Omental fat pad (tissue), 4 donors: ENCODE data around the gene GRN. TPM values are rescaled to one million over a fixed set of nuclear protein-coding genes. Genes with fewer than 3 reads are reported as not detected.

ENCODE experiments used
- ATAC-seq: fragments of 150-250 bp; one replicate; pipeline ENCODE4 v1.9.1; 2016; ENCODE audit warnings: mild to moderate bottlenecking, moderate library complexity; ENCODE audit not compliant: low FRiP score
- DNase-seq: peaks from one replicate; pipeline ENCODE4 v3.0.0-alpha.2; 2019; ENCODE audit warnings: low spot score
- CTCF ChIP-seq, 3 donors: fragments of 450-650 bp; IDR thresholded peaks; one replicate each; pipeline ENCODE4 v1.5.1; 2016 to 2017; ENCODE audit warnings: antibody characterized with exemption in 3 of 3, mild to moderate bottlenecking in 3 of 3, moderate library complexity in 2 of 3
- total RNA-seq, 4 donors: library from RNA; depleted of rRNA; stranded (reverse); fragments of >200 nt; gene quantifications; one replicate each; pipeline ENCODE4 v1.1.0, GENCODE V29; 2016

GRN gene
- total RNA-seq, 4 donors from 2014 or later: 275 to 379 (median 316) TPM

GRCh38 chr17:44380767-44381166 is 35.7 kb downstream of the GRN start:
- ATAC-seq: no peak
- TF ChIP-seq CTCF (IDR thresholded peaks at IDR 0.05): no peak
- DNase-seq: no peak

DNA sequence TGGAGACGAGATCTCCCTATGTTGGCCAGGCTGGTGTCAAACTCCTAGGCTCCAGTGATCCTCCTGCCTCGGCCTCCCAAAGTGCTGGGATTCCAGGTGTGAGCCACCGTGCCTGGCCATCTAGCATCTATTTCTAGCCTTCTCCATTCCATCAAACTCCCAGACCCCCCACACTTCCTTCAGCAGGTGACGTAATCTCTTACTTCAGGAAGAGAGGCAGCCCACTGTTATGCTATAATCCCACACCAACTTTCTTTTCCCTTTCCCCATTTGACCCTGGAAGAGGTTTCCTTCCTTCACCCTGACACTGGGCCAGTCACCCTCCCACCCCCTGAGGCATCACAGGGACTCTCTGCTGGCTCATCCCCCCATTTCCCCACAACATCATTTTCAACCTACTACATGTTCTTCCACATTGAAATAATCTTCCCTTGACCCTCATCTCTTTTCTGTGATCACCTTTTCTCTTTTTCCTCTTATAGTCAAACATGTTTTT is 36.8 kb downstream of the GRN start:
- DNase-seq (no peak), ATAC-seq (no peak)
- TF ChIP-seq CTCF (IDR thresholded peaks at IDR 0.05): no peak

- ATAC-seq (no peak), DNase-seq (no peak)
- no peak for TF ChIP-seq CTCF (IDR thresholded peaks at IDR 0.05)
These were observed 37.8 kb downstream of the GRN start for GRCh38 chr17:44382917-44383316.

DNA sequence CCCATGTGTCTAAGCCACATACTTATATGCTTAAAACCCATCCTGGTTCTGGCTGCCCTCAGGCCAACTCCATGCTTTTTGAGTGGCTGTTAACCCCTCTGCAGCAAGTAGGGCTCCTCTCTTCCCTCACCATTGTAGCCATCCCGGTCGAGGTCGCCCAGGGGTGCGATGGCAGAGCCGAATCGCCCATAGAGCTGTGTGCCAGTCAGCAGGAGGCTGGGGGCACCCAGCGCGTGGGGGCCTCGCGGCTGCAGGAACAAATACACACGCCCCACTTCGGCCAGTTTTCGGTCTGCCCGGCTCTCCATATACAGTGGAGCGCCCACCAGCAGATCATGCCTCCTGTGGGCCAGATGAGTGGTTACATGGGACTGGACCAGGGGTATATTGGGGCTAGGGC is 38.3 kb downstream of the GRN start:
- ATAC-seq: no peak
- no peak for TF ChIP-seq CTCF (IDR thresholded peaks at IDR 0.05)
- DNase-seq: no peak

DNA sequence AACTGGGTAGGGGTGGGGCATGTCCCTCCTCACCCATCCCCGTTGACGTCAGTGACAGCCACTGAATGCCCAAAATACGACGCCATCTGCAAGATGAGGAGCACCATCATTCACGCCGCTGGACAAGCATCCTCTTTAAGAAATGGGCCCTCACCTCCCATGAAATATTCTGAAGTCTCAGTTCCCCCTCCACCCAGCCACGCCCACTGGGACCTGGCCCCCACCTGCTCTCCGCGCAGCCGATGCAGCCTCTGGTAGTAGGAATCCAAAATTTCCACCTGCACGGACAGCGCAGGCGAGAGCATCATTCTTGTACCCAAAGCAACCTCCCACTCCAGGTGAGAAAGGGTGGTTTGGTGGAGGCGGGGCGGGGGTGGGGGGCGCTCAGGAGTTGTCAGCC is 38.8 kb downstream of the GRN start:
- TF ChIP-seq CTCF (IDR thresholded peaks at IDR 0.05): no peak
- ATAC-seq (no peak), DNase-seq (no peak)

DNA sequence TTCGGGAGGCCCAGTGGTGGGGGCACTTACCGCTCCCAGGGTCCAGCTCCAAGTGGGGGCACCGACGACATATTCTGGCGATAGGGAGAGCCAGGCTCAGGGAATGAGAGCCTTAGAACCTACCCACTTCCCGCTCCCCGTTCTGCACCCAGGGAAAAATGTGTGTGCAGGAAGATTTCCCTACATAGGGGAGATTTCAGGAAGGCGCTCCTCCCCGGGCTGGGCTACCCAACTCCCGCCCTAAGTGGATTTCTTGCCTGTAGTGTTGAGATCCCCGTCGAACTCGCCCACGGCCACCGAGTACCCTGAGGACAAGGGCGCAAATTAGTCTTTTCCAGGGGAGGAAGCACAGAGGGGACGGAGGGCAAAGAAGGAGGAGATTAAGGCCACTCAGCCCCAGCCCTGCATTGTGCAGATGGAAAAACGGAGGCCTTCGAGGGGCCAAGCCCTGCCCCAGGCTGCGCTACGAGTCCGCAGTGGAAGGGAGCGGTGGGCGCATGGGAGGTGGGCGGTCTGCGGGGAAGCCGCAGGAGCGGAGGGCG is 39.2 kb downstream of the GRN start:
- DNase-seq (no peak), ATAC-seq (no peak)
- no peak for TF ChIP-seq CTCF (IDR thresholded peaks at IDR 0.05)

GRCh38 chr17:44384823-44385286 is 39.8 kb downstream of the GRN start:
- DNase-seq (no peak), ATAC-seq (peak; percentile 4)
- TF ChIP-seq CTCF (IDR thresholded peaks at IDR 0.05): no peak
